NCI-H2196 (cell line): ENCODE measurements around the gene ACSS2.
"Not testable (repeated sequence)": the region's sequence is repeated elsewhere in the genome, so short reads cannot be mapped to it uniquely, and the experiment has no call there.

ENCODE experiments used
- DNase-seq: peaks from one replicate; lab custom pipeline; 2025; ENCODE audit not compliant: unreplicated experiment; lab: John Stamatoyannopoulos, UW

The ACSS2 gene

DNA sequence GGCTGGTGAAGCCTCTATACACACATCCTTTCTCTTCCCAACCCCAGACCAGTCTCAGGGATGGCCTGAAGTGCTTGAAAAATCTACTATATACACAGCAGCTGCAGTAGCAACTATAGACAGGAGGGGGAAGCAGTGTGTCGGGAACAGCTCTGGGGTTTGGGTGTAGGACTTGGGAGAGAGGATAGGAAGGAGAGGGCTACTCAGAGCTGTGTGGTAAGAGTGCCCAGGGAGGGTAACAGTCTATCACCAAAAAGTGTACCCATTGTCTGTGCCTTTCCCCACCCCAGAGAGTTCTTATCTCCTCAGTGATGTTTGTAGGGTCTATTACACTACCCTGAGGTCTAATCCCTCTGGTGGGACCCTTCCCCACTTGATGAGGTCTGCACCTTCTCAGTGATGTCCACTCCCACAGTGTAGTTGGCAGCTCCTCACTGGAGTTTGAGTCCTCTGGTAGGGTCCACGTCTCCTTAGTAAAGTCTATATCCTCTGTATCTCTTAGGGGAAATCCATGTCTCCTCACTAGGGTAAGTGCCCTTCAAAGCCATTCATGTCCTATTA is 2.2 kb upstream of the ACSS2 start:
- DNase-seq: peak; percentile 86

DNA sequence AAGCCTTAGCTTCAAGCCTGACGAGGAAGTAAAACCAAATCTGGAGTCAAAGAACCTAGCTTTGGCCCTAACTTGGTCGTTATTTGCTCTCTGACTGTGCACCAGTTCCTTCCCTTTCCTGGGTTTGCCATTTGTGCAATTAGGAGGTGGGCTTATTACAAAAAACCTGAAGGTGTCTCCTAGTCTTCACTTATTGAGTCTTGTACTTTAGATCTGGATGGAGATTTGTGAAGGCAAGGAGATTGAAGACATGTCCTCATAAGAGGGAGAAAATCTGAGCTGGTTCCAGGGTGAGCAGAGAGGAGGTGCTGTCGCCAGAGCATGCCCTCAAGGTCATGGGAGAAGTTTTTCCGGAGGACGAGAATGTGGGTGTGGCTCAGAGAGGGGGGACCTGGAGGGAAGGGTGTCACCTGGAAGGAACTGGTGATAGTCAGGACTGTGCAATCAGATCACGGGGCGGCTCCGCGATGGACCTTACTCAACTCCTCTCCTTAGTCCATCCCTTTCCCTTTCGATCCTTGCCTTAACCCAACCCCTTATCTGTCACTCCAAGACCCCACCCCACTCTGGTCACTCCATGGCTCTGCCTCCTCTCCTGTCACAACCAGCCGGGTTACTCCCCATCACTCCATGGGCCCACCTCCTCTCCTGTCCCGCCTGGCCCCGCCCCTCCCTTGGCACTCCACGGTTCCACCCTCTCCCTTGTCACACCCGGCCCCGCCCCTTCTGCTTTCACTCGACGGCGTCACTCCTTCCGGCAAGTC is 588 bp upstream of the ACSS2 start:
- peak; percentile 97 for DNase-seq

DNA sequence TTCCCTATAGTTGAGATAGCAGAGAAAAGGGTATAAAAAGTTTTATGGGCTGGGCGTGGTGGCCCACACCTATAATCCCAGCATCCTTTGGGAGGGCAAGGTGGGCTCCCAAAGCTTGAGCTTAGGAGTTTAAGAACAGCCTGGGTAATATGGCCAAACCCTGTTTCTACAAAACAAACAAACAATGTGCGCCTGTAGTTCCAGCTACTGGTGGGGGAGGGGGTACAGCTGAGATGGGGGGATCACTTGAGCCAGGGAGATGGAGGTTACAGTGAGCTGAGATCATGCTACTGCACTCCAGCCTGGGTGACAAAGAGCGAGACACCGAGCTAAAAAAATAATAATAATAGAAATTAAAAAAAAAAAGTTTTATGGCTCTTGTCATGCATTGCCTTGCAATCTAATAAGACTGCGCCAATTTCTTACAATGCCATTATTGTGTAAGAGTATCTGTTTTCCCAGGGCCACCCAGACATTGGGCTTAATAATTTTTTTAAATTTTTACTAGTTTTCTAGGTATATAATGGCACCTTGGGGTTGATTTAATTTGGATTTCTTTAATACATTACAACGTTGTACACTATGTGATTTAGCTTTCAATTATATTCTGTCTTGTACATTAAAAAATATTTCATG is 3.9 kb downstream of the ACSS2 start:
- DNase-seq: no peak

DNA sequence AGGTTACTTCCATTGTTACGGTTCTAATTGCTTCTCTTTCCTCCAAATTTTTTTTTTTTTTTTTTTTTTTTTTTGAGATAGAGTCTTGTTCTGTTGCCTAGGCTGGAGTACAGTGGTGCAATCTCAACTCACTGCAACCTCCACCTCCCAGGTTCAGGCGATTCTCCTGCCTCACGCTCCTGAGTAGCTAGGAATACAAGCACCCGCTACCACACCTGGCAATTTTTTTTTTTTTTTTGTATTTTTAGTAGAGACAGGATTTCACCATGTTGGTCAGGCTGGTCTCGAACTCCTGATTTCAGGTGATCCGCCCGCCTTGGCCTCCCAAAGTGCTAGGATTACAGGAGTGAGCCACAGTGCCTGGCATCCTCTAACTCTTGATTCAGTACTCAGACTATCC is 4.6 kb downstream of the ACSS2 start:
- DNase-seq: not testable (repeated sequence)

DNA sequence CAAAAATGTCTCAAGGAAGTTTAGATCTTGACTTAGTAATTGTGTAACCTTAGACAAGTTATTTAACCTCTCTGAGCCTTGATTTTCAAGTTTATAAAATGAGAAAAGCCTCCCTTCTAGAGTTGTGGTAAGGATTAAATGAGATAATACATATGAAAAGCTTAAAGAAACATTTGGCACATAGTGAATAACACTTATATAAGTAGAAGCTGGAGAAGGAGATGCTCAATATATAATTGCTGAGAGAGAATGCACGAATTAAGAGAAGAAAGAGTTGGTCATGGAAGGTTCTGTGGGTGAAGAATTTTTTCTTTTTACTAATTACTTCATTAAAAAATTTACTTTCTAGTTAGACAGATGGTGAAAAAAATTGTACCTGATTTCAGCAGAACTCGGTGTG is 5.3 kb downstream of the ACSS2 start:
- DNase-seq: no peak

DNA sequence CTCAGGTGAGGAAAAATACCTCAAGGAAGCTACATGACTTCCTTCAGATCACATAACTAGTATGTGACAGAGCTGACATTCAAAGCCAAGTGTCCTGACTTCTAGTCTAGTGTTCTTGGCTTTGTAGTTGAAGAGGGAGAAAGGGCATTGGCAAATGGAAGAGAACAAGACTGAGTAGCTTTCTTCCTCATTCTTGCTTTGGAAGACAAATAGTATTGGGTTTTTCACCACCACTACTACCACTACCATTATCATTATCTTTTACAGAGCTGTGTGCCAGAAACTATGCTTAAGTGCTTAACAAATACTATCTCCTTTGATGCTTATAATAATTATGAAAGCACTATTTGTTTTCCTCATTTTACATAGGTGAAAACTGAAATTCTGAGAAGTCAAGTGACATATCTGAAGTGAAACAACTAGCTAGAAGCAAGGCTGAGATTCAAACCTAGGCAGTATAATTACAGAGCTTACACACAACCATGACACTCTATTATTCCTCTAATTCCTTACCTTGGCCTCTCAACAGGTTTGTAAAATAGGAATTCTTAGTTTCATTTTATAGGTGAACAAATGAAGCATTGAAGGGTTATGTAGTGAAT is 6.8 kb downstream of the ACSS2 start:
- peak; percentile 47 for DNase-seq

DNA sequence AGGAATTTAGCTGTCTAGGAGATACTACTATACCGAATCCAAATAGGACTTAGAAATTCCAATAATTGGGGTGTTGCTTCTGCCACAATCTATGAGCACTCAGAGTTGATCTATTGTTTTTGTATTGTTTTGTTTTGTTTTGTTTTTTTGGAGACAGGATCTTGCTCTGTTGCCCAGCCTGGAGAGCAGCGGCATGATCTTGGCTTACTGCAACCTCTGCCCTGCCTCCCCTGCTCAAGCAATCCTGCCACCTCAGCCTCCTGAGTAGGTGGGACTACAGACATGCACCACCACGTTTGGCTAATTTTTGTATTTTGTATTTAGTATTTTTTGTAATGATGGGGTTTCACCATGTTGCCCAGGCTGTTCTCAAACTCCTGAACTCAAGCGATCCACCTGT is 7.4 kb downstream of the ACSS2 start:
- no peak for DNase-seq

DNA sequence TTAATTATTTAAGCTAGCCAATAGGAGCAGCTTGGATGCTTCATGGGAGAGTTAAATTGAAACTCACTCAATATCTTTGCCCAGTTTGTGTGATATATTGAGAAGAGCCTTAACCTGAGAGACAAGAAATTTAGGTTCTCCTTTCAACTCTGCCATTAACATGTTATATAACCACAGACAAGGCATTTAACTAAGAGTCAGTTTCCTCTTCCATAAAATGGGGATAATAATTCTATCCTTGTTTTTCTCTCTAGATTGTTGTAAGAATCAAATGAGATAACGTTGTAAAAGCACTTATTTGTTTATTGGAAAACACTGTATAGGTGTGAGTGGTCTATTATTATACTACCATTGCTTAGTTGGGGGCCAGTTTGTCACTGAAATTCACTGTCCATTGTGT is 7.8 kb downstream of the ACSS2 start:
- DNase-seq: no peak

DNA sequence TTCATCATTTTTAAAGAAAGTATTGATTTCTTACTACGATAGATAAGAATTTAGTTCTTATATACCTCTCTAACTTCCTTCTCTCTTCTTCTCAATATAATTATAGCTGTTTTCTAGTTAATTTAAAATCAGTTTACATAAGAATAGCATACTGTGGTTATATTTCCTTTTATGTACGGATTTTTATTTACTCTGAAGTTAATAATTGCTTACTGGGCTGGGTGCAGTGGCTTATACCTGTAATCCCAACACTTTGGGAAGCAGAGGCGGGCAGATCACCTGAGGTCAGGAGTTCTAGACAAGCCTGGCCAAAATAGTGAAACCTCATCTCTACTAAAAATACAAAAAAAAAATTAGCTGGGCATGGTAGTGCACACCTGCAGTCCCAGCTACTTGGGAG is 9.7 kb downstream of the ACSS2 start:
- no peak for DNase-seq

DNA sequence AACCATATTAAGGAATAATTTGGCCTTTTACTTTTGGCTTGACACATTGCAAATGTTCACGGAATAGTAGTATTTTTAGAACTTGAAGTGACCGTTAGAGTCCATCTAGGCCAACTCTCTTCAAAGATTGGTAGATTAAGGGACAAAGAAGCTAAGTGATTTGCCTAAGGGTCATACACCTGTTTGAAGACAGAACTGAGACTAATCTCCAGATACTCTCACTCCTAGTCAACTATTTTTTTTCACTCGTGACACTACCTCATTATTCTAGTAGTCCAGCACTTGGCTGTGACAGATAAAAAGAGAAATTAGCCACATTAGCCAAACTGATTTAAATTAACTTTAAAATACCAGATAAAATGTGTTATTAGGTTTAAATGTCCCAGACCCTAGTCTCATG is 10.6 kb downstream of the ACSS2 start:
- DNase-seq: no peak

DNA sequence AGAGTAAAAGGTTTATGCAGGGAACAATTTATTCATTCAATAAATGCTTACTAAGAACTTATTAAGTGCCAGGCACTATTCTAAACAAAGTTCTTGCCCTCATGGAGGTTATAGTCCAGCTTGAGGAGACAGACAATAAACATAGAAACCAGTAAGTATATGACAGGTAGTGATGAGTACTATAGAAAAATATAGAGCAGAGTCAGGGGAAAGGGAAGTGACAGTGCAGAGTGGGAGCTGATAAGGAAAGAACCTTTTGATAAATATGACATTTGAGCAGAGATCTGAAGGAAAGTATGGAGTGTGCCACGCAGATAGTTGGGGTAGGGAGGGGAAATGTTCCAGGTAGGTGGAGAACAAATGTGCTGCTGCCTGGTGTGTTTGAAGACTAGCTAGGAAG is 12.1 kb downstream of the ACSS2 start:
- no peak for DNase-seq

DNA sequence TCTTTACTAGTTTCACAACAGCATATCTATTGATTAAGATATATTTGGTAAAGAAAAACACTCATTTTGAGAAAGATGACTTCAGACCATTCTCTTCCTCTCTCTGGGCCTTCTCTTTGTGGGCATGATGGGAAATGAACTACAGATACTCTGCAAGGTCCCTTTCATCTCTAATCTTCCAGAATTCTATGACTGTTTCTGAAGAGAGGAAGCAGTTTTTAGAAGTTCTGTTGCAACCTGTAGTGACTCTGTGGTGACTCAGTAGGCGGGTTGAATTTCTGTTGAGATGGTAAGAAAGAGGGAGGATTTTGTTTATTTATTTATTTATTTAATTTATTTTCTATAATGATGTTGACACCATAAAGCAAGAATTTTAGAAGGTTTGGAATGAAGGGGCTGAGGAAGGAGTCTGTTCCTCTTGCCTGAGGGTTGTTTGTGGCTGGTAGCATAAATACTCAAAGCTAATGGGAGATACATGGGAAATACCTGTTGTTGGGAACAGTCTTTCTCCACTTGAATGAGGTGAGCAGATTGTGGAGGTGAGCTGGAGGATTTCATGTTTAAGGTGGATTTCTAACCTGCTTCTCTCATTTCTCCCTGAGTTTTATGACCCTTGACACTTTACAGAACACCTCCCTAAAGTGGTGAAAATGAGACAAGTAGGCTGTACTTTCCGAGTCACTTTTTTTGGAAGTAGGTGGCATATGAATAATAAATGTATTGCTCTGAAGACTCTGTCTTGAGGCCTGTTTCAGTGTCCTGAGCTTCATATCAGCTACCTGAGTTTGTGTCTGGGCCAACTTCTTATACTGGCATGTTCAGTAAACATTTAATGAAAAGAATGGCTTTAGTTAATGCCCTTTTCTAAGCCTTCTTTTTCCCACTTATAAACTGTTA is 15.0 kb downstream of the ACSS2 start:
- no peak for DNase-seq

DNA sequence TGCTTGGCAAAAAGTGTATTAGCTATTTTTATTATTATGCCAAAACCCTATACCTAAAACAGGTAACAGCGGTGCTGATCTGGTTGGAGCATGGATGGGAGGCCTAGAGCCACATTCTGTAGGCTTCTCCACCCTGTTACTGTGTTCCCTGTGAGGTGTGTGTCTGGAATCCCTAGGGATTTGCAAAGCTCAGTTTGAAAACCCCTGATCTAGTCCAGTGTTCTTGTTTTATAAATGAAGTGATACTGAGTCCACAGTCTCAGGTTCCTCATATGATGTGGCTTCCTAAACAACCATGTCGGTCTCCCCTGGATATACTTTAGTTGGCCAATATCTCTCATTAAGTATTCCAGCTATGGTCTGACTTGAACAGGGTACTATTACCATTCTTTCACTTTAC is 16.3 kb downstream of the ACSS2 start:
- DNase-seq: no peak

DNA sequence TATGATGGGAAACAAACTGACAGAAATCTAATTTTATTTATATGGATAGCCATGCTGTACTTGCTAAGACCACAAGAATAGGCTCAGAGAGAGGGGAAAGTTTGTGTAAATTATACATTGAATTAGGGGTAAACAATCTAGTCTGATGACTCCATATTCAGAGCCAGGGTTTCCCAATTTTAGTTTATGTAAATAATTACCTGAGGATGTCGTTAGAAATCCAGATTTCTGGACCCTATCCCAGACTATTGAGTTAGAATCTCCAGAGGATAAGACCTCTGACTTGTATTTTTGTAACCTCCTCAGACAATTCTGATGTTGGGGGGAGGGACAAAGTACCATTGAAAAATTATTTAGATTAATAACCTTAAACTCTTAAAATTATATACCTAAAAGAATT is 18.3 kb downstream of the ACSS2 start:
- DNase-seq: no peak

DNA sequence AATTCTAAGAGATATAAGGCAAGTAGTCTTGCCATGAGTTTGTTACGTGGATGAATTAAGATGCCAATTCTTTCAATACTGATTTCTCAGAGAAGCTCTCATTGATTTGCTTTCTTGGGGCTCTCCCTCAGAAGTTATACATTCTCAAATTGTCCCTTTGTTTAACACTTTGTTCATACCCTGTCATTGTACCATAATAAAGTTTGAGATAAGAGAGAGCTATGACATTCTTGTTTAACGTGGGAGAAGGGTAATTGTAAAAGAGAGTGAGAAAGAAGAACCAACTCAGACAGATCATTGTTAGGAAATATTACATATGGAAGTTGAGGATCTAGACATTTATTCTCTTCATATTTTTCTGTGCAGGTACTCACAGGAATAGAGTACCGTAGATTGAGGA is 19.1 kb downstream of the ACSS2 start:
- no peak for DNase-seq

DNA sequence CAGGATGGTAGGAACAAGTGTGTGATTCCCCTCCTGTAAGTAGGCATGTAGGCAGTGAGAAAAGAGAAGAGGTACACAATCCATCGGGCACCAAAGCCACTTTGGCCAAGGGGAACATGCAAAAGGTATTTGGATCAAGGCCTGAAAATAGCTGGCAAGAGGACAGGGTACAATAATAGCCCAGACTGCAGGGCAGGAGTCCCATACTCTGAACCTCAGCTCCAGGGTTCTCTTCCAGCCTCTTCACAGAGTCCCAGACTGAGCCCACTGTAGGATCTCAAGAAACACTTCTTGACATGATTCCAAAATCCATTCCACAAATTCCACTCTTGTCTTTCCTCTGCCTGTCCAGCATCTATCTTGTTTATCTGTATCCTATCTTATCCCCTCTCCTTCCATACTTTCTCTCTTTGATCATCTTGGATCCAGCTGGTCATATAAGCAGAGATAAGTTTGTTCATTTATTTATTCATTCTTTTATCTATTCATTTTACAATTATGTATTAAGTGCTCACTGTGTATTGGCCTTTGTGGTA is 19.7 kb downstream of the ACSS2 start:
- DNase-seq: no peak

DNA sequence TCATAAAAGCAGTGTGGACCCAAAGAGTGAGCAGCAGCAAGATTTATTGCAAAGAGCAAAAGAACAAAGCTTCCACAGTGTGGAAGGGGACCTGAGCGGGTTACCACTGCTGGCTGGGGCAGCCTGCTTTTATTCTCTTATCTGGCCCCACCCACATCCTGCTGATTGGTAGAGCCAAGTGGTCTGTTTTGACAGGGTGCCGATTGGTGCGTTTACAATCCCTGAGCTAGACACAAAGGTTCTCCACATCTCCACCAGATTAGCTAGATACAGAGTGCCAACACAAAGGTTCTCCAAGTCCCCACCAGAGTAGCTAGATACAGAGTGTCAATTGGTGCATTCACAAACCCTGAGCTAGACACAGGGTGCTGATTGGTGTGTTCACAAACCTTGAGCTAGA is 21.7 kb downstream of the ACSS2 start:
- not testable (repeated sequence) for DNase-seq

DNA sequence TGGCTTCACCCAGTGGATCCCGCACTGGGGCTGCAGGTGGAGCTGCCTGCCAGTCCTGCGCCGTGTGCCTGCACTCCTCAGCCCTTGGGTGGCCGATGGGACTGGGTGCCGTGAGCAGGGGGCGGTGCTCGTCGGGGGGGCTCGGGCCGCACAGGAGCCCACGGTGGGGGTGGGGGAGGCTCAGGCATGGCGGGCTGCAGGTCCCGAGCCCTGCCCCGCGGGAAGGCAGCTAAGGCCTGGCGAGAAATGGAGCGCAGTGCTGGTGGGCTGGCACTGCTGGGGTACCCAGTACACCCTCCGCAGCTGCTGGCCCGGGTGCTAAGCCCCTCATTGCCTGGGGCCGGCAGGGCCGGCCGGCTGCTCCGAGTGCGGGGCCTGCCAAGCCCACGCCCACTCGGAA is 22.3 kb downstream of the ACSS2 start:
- not testable (repeated sequence) for DNase-seq

DNA sequence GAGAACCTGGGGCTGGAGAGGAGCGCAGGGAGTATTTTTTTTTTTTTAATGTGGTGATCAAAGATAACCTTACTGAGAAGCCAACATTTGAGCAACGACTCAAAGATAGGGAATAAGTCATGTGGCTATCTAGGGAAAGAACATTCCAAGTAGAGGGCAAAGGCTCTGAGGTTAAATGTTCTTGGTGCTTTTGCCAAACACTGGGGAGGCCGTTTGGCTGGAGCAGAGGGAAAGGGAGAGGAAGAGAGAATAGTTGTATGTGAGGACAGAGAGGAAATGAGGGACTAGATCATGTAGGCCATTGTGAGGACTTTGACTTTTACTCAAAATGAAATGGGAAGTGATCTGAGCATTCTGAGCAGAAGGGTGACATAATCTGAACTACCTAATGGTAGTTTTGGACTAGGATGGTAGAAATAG is 27.8 kb downstream of the ACSS2 start:
- no peak for DNase-seq

DNA sequence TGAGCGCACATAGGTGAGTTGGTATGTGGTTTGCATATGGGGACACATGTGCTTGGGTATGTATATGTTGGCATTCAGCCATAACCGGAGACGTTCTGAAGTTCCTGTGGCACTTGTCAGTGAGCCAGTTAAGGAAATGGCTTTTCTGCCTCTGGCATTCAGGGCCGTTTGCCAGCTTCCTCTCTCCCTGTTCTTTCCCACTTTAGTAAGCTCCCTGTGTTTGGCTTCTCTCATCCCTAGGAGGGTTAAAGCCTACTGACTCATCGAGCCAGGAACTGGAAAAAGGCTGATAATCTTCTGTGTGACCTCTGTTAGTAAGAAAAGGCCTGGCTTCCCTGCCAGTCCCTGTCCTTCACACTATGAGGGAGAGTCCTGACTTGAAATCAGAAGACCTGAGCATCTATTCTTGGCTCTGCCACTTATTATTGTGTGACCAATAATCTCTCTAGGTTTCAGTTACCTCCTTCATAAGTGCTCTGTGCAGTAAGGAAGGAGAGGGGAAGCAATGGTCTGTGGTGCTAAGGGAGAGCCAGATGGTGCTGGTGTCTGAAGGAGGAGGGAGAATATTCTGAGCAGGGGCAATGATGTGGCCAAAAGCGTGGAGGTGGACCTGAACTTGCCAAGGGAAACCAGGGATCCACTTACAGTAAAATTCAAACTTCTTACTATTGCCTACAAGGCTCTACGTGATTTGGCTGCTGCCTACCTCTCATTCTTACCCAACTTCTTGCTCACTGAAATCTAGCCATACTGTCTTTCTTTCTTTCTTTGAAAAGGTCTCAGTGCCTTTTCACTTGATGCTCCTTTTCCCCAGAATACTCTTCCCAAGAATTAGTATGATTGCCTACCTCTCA is 31.4 kb downstream of the ACSS2 start:
- peak; percentile 36 for DNase-seq
